22Rv1 (cell line): ENCODE results near the gene SLC16A12.

Experiments
- H3K27ac ChIP-seq: fragments of 450-650 bp; 2 replicates; pipeline ENCODE4 v1.5.1; 2017
- ZFX ChIP-seq: fragments of 450-650 bp; IDR thresholded peaks from 2 replicates; pipeline ENCODE4 v1.6.1; 2017; ENCODE audit warnings: antibody characterized with exemption, borderline replicate concordance
- TF ChIP-seq, protein P1 (sequence below): fragments of 450-650 bp; IDR thresholded peaks from 2 replicates; pipeline ENCODE4 v1.5.1; 2017; ENCODE audit warnings: mild to moderate bottlenecking

The SLC16A12 gene

DNA sequence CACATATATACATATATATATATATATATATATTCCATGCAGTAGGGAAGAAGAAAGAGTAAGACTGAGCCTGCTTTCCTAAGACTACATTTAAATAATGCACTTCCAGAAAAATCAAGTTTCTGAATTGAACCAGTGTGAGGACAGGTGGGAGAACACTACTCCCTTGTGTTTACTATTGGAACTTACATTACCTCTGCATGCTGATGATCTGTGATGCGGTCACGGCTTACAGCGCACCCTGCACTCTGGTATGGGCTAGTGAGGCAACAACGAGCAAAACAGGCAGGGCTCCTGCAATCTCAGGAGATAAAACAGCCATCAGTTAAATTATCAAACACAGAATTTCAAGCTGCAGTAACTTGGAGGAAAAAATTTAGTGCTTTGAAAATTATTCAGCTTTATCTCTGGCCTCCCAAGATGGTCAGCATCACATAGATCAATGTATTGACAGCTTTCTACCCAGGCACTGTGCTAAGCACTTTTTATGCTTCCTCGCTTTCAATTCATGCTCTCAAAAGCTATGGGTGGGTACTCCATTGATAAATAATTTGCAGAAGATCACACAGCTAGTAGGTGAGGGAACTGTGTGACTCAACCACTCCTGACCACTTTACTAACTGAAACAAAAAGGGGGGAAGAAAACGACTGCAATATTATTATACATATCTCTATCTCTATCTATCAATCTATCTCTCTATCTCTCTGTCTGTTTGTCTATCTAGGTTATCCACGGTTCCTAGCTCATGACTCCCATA is 20.5 kb upstream of the SLC16A12 start:
- TF ChIP-seq ZFX = no peak
- TF ChIP-seq, protein P1, sequence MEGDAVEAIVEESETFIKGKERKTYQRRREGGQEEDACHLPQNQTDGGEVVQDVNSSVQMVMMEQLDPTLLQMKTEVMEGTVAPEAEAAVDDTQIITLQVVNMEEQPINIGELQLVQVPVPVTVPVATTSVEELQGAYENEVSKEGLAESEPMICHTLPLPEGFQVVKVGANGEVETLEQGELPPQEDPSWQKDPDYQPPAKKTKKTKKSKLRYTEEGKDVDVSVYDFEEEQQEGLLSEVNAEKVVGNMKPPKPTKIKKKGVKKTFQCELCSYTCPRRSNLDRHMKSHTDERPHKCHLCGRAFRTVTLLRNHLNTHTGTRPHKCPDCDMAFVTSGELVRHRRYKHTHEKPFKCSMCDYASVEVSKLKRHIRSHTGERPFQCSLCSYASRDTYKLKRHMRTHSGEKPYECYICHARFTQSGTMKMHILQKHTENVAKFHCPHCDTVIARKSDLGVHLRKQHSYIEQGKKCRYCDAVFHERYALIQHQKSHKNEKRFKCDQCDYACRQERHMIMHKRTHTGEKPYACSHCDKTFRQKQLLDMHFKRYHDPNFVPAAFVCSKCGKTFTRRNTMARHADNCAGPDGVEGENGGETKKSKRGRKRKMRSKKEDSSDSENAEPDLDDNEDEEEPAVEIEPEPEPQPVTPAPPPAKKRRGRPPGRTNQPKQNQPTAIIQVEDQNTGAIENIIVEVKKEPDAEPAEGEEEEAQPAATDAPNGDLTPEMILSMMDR = no peak
- no peak overlapping the region for H3K27ac ChIP-seq

DNA sequence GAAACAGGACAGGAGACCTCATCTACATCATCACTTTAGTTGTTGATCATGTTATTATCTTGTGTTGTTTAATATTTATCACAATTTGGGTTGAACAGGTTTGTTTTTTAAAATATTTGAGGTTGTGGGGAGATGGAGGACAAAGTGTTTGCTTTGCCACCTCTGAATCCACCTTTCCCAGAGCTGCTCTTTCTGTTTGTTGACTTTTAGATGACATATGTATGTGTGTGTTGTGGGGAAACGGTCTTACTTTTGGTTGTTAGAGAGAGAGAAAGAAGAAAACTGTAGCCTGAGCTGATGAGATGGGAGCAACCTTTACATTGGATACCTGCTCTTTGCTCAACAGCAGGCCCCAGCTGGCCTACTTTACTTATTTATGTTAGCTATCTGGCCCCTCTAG is 19.0 kb upstream of the SLC16A12 start:
- no peak overlapping the region for H3K27ac ChIP-seq
- TF ChIP-seq, protein P1 = no peak
- TF ChIP-seq ZFX = no peak

DNA sequence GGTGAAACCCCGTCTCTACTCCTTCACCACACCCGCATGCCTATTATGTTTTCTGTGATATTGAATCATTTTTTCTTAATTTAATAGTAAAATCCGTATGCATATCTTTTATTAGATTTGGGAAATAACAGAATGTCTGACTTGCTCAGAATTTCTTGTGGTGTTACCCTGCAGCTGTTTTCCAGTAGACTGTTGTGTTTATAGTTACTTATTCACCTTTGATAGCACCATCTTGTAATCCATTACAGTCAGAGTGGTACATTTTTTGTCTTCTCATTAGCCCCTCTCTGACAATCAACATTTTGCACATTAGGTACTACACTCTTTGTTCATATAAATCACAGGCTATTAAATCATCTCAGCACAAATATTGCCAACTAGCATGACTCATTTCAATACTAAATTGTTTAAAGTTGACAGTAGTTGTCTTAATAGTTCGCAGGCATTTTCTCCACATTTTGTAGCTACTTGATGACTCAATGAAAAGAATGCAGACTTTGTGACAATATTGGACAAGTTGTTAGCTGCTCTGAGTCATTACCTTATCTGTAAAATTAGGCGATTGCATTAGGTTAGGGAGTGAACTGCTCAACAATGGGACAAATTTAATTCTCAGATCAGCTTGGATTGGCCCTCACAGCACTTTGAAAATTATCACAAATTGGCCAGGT is 17.8 kb upstream of the SLC16A12 start:
- no peak overlapping the region for H3K27ac ChIP-seq

DNA sequence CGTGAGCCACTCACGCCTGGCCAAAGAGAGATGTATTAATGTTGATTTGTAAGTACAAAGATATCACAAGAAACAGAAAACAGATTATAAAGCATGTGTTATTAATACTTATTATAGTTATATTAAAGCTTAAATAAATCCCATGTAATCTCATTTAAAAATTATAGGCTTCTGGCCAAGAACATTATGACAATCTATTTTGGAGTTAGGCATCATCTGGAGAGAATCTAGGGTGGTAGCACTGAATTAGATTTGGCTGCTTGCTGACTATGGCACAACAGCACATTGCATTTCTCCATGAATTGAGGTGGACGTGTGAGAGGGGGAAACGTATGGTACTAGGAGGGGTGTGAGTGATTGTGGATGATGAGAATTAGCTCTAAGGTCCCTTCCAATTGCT is 16.8 kb upstream of the SLC16A12 start:
- TF ChIP-seq ZFX = no peak
- TF ChIP-seq, protein P1 = no peak
- no peak overlapping the region for H3K27ac ChIP-seq

More for the DNA sequence above, 17.8 kb upstream of the SLC16A12 start:
- TF ChIP-seq, protein P1 = no peak
- no peak for TF ChIP-seq ZFX

DNA sequence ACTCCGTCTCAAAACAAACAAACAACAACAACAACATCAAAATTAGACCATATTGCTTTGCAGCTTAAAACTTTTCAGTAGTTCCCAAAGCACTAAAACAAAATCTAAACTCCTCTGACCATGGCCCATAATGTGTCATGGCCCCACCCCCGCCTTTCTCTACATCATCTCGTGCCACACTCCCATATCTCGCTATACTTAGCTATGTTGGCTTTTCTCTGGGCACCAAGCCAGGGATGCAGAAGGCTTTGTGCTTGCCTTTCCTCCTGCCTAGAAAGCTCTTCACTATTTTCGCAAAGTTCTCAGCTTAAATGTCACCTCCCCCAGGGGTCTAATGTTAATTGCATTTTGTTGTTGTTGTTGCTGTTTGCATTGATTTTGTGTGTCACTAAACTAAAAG is 15.1 kb upstream of the SLC16A12 start:
- H3K27ac ChIP-seq = no peak overlapping the region
- TF ChIP-seq, protein P1 = no peak
- TF ChIP-seq ZFX = no peak

DNA sequence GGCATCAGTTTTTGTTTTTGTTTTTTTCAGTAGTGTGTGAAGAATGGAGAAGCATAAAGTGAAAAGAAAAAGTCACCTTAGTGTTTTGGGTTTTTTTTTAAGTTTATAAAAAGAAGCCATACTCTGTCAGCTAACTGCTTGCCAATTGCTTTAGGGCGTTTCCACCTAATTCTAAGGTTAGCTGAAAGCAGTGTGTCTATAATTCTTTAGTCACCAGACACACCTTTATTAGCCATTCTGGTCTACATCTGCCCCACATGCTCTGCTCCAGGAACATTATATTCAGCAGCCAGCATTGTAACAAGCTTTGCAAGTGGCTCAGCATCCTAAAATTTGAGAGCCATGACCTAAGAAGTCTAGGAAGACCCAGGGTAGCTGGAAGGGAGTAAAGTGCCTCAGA is 14.1 kb upstream of the SLC16A12 start:
- TF ChIP-seq ZFX = no peak
- TF ChIP-seq, protein P1 = no peak
- H3K27ac ChIP-seq = no peak overlapping the region

DNA sequence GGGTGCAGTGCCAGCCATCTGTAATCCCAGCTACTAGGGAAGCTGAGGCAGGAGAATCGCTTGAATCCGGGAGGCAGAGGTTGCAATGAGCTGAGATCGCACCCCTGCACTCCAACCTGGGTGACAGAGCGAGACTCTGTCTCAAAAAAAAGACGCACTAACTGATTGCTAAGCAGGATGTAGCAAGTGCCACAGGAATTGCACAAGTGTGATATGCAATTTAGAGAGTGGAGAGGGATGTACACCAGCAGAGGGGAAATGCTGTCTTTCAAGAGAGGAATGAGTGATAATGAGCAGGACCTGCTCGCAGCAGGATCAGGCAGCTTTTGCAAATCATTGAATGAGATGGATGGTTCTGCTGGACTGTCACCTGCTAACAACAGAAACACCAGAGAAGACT is 13.3 kb upstream of the SLC16A12 start:
- no peak overlapping the region for H3K27ac ChIP-seq
- TF ChIP-seq, protein P1 = no peak
- TF ChIP-seq ZFX = no peak
